Measurements from ENCODE around the gene RNF40. TPM values are rescaled to one million over a fixed set of nuclear protein-coding genes. Genes with fewer than 3 reads are reported as not detected.
A peak's percentile ranks its signal among the peaks of the same experiment; 100 is the strongest.
"Not testable (repeated sequence)": the region's sequence is repeated elsewhere in the genome, so short reads cannot be mapped to it uniquely, and the experiment has no call there.

The RNF40 gene
- total RNA-seq, 2 experiments from 2014 or later = 103 to 106 TPM

DNA sequence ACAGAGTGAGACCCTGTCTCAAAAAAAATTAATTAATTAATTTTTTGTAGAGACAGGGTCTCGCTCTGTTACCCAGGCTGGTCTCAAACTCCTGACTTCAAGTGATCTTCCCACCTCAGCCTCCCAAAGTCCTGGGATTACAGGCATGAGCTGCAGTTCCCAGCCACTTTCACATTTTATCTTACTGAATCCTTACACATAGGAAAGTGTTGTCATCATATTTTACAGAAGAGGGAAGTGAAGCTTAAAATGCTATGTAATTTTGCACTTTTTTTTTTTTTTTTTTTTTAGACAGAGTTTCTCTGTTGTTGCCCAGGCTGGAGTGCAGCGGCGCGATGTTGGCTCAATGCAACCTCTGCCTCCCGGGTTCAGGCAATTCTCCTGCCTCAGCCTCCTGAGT lies 46.0 kb downstream of the RNF40 start:
- DNase-seq = no peak
- no peak for ATAC-seq
- CTCF ChIA-PET = interaction anchor here (2.2 kb wide), 1 partner anchor 37 kb away, joined by 9 read pairs; no protein-coding TSS in a partner anchor
- peaks cover 14% of the 10 kb centered on the region for H3K4me1 Mint-ChIP-seq
- H3K27ac Mint-ChIP-seq = no peak overlapping the region
- H3K4me3 Mint-ChIP-seq = no peak overlapping the region
- peaks cover 2% of the 10 kb centered on the region for H3K36me3 Mint-ChIP-seq
- no peaks in the 10 kb centered on the region for H3K9me3 Mint-ChIP-seq (ENCODE audit: low read depth)
- peaks cover 17% of the 10 kb centered on the region for H3K27me3 Mint-ChIP-seq

DNA sequence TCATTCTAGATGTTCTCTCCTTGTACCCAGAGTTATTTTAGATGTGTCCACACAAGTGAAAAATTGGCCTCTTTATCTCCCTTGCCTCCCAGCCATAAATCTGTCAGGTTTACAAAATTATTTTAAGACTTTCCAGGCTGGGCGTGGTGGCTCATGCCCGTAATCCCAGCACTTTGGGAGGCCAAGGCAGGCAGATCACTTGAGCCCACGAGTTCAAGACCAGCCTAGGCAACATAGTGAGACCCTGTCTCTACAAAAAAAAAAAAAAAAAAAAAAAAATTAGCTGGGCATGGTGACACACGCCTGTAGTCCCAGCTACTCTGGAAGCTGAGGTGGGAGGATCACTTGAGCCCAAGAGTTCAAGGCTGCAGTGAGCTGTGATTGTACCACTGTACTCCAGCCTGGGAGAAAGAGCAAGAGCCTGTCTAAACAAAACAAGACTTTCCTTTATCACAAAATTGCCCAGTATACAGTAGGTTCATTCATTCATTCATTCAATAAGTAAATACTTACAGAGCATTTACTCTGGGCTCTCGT lies 46.8 kb downstream of the RNF40 start:
- peaks cover 16% of the 10 kb centered on the region for H3K4me1 Mint-ChIP-seq
- ATAC-seq; H3K36me3 Mint-ChIP-seq; H3K4me3 Mint-ChIP-seq; H3K9me3 Mint-ChIP-seq (ENCODE audit: low read depth); H3K27ac Mint-ChIP-seq; DNase-seq: not testable (repeated sequence)
- H3K27me3 Mint-ChIP-seq = peaks cover 17% of the 10 kb centered on the region
- CTCF ChIA-PET = interaction anchor here (0.6 kb wide), 1 partner anchor 404 kb away, joined by 3 read pairs; no protein-coding TSS in a partner anchor

DNA sequence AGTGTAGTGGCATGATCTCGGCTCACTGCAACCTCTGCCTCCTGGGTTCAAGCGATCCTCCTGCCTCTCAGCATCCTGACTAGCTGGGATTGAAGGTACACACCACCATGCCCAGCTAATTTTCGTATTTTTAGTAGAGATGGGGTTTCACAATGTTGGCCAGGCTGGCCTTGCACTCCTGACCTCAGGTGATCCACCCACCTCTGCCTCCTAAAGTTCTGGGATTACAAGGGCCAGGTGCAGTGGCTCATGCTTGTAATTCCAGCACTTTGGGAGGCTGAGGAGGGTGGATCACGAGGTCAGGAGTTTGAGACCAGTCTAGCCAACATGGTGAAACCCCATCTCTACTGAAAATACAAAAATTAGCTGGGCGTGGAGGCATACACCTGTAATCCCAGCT lies 47.6 kb downstream of the RNF40 start:
- H3K27me3 Mint-ChIP-seq = peaks cover 17% of the 10 kb centered on the region
- H3K9me3 Mint-ChIP-seq (ENCODE audit: low read depth); CTCF ChIA-PET; DNase-seq; H3K36me3 Mint-ChIP-seq; ATAC-seq; H3K27ac Mint-ChIP-seq; H3K4me3 Mint-ChIP-seq: not testable (repeated sequence)
- H3K4me1 Mint-ChIP-seq = peaks cover 19% of the 10 kb centered on the region

DNA sequence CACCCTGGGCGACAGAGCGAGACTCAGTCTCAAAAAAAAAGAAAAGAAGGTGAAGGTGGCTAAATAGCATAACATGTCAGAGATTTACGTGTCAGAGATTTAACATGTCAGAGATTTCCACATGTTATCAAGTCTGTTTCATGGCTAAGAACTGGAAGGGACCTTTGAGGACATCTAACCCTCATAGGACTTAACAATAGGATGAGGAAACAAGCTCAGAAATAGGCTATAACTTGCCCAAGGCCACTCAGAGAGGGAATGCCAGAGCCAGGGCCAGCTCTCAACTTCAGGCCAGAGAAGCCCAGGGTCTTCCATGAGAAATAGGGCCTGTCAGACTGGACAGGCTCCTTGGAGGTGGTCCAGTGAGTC lies 51.7 kb downstream of the RNF40 start:
- Mint-ChIP-seq H3K27me3 (peaks cover 2% of the 10 kb centered on the region), H3K9me3 (ENCODE audit: low read depth) (no peaks in the 10 kb centered on the region), H3K36me3 (no peaks in the 10 kb centered on the region), H3K4me1 (peaks cover 12% of the 10 kb centered on the region), H3K27ac (peak overlapping the region; percentile 88), H3K4me3 (peak overlapping the region; percentile 94)
- DNase-seq (no peak), ATAC-seq (no peak)
- CTCF ChIA-PET = interaction anchor here (0.6 to 3.5 kb wide), 31 partner anchors 8 to 329 kb away, joined by 3 to 32 read pairs (median 6); partner anchors contain the start of gene PHKG2

DNA sequence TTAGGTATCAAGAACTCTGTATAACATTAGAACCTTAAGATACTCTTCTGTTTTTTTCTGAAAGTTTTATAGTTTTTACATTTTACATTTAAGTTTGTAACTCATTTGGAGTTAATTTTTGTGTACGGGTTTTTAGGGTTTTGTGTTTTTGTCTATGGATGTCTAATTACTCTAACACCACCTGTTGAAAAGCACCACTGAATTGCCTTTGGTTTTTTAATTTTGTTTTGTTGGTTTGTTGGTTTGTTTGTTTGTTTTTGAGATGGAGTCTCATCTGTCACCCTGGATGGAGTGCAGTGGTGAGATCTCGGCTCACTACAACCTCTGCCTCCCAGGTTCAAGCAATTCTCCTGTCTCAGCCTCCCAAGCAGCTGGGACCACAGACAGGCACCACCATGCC lies 54.6 kb downstream of the RNF40 start:
- CTCF ChIA-PET = interaction anchor here (3.5 kb wide), 1 partner anchor 11 kb away, joined by 32 read pairs; no protein-coding TSS in a partner anchor
- H3K27me3 Mint-ChIP-seq = no peaks in the 10 kb centered on the region
- no peak overlapping the region for H3K4me3 Mint-ChIP-seq
- H3K4me1 Mint-ChIP-seq = peaks cover 12% of the 10 kb centered on the region
- H3K36me3 Mint-ChIP-seq = no peaks in the 10 kb centered on the region
- DNase-seq (no peak), ATAC-seq (no peak)
- H3K9me3 Mint-ChIP-seq (ENCODE audit: low read depth) = no peaks in the 10 kb centered on the region
- H3K27ac Mint-ChIP-seq = no peak overlapping the region

DNA sequence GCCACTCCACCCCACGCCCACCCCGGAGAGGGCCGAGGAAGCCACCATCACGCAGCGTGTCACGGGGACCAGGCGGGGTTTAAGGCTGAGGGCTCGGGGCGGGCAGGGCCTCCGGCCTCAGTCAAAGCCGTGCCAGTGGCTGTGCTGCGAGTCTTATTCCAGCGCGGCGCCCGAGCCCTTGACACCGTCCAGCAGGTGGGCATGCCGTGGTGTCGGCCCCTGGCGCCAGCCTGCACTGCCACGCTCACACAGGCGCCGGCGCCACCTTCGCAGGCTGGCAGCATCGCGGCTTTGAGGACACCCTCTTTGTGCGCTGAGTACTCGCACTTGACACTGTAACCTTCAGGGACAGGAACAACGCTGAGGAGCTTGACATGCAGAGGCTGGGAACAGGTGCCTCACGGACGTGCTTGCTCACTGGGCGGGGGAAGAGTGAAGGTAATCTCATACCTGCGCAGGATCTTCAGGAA lies 58.9 kb downstream of the RNF40 start:
- ATAC-seq (no peak), DNase-seq (no peak)
- H3K27me3 Mint-ChIP-seq = no peaks in the 10 kb centered on the region
- H3K4me3 Mint-ChIP-seq = no peak overlapping the region
- CTCF ChIA-PET = no interaction called here
- H3K9me3 Mint-ChIP-seq (ENCODE audit: low read depth) = no peaks in the 10 kb centered on the region
- no peaks in the 10 kb centered on the region for H3K36me3 Mint-ChIP-seq
- H3K27ac Mint-ChIP-seq = no peak overlapping the region
- no peaks in the 10 kb centered on the region for H3K4me1 Mint-ChIP-seq

DNA sequence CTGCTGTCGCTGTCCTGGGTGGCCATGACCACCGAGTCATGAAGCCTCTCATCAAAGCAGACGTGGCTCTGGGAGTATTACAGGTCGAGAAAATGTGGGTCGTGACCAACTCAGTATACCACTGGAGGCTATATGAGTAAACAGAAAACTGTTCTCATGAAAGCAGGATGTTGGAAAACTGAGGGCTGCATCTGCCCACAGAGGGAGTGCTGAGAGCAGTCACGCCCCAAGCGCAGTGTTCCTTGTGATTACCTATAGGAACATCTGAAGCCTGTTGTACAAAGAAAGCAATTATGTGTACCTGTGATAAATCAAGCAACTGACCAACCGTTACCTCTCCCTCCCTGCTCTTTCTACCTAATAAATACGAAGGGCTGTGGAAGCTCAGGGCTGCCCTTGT lies 59.3 kb downstream of the RNF40 start:
- H3K27ac Mint-ChIP-seq; H3K9me3 Mint-ChIP-seq (ENCODE audit: low read depth); H3K4me1 Mint-ChIP-seq; H3K27me3 Mint-ChIP-seq; CTCF ChIA-PET; H3K4me3 Mint-ChIP-seq; H3K36me3 Mint-ChIP-seq; ATAC-seq; DNase-seq: not testable (repeated sequence)

DNA sequence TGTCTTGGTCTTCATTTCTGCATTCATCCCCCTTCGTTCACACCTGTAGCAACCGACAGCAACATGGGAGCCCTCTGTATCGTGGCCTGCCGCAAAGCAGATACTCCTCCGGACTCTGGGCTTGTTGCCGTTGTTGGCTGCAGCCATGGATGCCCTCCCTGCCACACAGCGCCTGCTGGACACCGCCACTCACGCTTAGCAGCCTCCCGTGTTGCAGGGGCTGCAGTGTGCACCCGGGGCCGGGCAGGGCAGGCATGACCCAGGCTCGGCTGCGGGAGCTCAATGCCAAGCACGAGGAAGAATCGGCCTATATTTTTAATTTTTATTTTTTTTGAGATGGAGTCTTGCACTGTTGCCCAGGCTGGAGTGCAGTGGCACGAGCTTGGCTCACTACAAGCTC lies 59.8 kb downstream of the RNF40 start:
- DNase-seq (no peak), ATAC-seq (no peak)
- no peaks in the 10 kb centered on the region for H3K27me3 Mint-ChIP-seq
- CTCF ChIA-PET = interaction anchor here (2.4 kb wide), 1 partner anchor 8 kb away, joined by 13 read pairs; no protein-coding TSS in a partner anchor
- no peak overlapping the region for H3K27ac Mint-ChIP-seq
- no peaks in the 10 kb centered on the region for H3K36me3 Mint-ChIP-seq
- H3K4me1 Mint-ChIP-seq = no peaks in the 10 kb centered on the region
- no peaks in the 10 kb centered on the region for H3K9me3 Mint-ChIP-seq (ENCODE audit: low read depth)
- no peak overlapping the region for H3K4me3 Mint-ChIP-seq

Other genes with a start within 250 kb of the RNF40 start
- gene ZNF768, start 235.8 kb upstream of the RNF40 start, total RNA-seq = 10 to 100 TPM in 1 of 2 experiments, 1 to 10 TPM in 1; 6.2 to 10.3 TPM
- 10 to 100 TPM; 11.3 to 13.2 TPM for gene ZNF747, start 227.5 kb upstream of the RNF40 start, total RNA-seq
- 10 to 100 TPM; 14.0 to 15.6 TPM for gene ZNF764, start 203.9 kb upstream of the RNF40 start, total RNA-seq
- 10 to 100 TPM; 14.5 to 14.7 TPM for gene ZNF688, start 190.6 kb upstream of the RNF40 start, total RNA-seq
- 10 to 100 TPM; 18.9 to 21.2 TPM for gene ZNF785, start 176.6 kb upstream of the RNF40 start, total RNA-seq
- gene ZNF689, start 151.9 kb upstream of the RNF40 start, total RNA-seq = 10 to 100 TPM; 12.2 to 15.3 TPM
- 100 to 1,000 TPM; 111 to 116 TPM for gene PRR14, start 111.4 kb upstream of the RNF40 start, total RNA-seq
- 100 to 1,000 TPM; 102 to 142 TPM for gene FBRS, start 103.9 kb upstream of the RNF40 start, total RNA-seq
- gene SRCAP, start 63.2 kb upstream of the RNF40 start, total RNA-seq = 10 to 100 TPM; 86.3 to 93.3 TPM
- gene PHKG2, start 13.9 kb upstream of the RNF40 start, total RNA-seq = 10 to 100 TPM; 45.8 to 46.5 TPM
- 1 to 10 TPM; 4.1 to 4.6 TPM for gene CFAP119, start 260 bp upstream of the RNF40 start, total RNA-seq
- 1 to 10 TPM; 1.6 to 2.5 TPM for gene ZNF629, start 24.9 kb downstream of the RNF40 start, total RNA-seq
- 10 to 100 TPM; 25.6 to 26.8 TPM for gene BCL7C, start 131.8 kb downstream of the RNF40 start, total RNA-seq
- gene CTF1, start 134.3 kb downstream of the RNF40 start, total RNA-seq = under 1 TPM; 0.35 to 0.47 TPM
- 10 to 100 TPM; 26.1 to 29.2 TPM for gene FBXL19, start 161.2 kb downstream of the RNF40 start, total RNA-seq
- gene ORAI3, start 186.7 kb downstream of the RNF40 start, total RNA-seq = 10 to 100 TPM; 19.5 to 20.5 TPM
- 10 to 100 TPM; 23.9 to 26.4 TPM for gene SETD1A, start 195.4 kb downstream of the RNF40 start, total RNA-seq
- 1 to 10 TPM; 6.6 to 9.7 TPM for gene HSD3B7, start 222.9 kb downstream of the RNF40 start, total RNA-seq
- 1 to 10 TPM; 3.5 to 3.6 TPM for gene STX1B, start 248.3 kb downstream of the RNF40 start, total RNA-seq

Measured in activated CD8-positive, alpha-beta memory T cell treated with anti-CD3 and anti-CD28 coated beads, Interleukin-2, amount 10 ng/mL, durations not matched to agents 7 days and 5 days (primary cell).